DMS114 treated with DMSO at 0.1 percent for 48 hours (cell line): ENCODE measurements around the gene SYNPO2.

Experiments
- DNase-seq: peaks from one replicate; lab custom pipeline; 2025; ENCODE audit not compliant: unreplicated experiment; lab: John Stamatoyannopoulos, UW

Gene SYNPO2

GRCh38 chr4:118931786-118932185, 43.1 kb downstream of the SYNPO2 start:
- no peak for DNase-seq

GRCh38 chr4:118935819-118936218, 47.2 kb downstream of the SYNPO2 start:
- no peak for DNase-seq

GRCh38 chr4:118936406-118936805, 47.8 kb downstream of the SYNPO2 start:
- DNase-seq, result no peak

- DNase-seq, result no peak
These were observed 50.6 kb downstream of the SYNPO2 start for GRCh38 chr4:118939169-118939783.

- DNase-seq, result no peak
These were observed 52.5 kb downstream of the SYNPO2 start for GRCh38 chr4:118941149-118941548.

- DNase-seq, result no peak
These were observed 53.1 kb downstream of the SYNPO2 start for GRCh38 chr4:118941799-118942198.

- no peak for DNase-seq
These were observed 53.8 kb downstream of the SYNPO2 start for GRCh38 chr4:118942465-118942864.

GRCh38 chr4:118947095-118947494, 58.4 kb downstream of the SYNPO2 start:
- no peak for DNase-seq

GRCh38 chr4:118948545-118949144, 60.0 kb downstream of the SYNPO2 start:
- no peak for DNase-seq

- no peak for DNase-seq
These were observed 61.6 kb downstream of the SYNPO2 start for GRCh38 chr4:118950224-118950623.

GRCh38 chr4:118950929-118951570, 62.4 kb downstream of the SYNPO2 start:
- no peak for DNase-seq

- DNase-seq, result no peak
These were observed 64.6 kb downstream of the SYNPO2 start for GRCh38 chr4:118953276-118953675.

GRCh38 chr4:118954246-118954645, 65.6 kb downstream of the SYNPO2 start:
- no peak for DNase-seq

GRCh38 chr4:118955515-118955914, 66.9 kb downstream of the SYNPO2 start:
- DNase-seq, result no peak

- no peak for DNase-seq
These were observed 69.2 kb downstream of the SYNPO2 start for GRCh38 chr4:118957722-118958445.

- DNase-seq, result no peak
These were observed 73.9 kb downstream of the SYNPO2 start for GRCh38 chr4:118962540-118962939.

GRCh38 chr4:118964891-118965411, 76.3 kb downstream of the SYNPO2 start:
- no peak for DNase-seq

GRCh38 chr4:118967393-118967792, 78.7 kb downstream of the SYNPO2 start:
- no peak for DNase-seq

GRCh38 chr4:118968005-118968404, 79.4 kb downstream of the SYNPO2 start:
- DNase-seq, result no peak

GRCh38 chr4:118968813-118969212, 80.2 kb downstream of the SYNPO2 start:
- no peak for DNase-seq

- DNase-seq, result peak; percentile 34
These were observed 80.7 kb downstream of the SYNPO2 start for GRCh38 chr4:118969359-118969758.

- no peak for DNase-seq
These were observed 83.5 kb downstream of the SYNPO2 start for GRCh38 chr4:118972167-118972566.
